Parathyroid adenoma (tissue), 2 donors: ENCODE data around the gene PCDH9.

Experiments
- H2AFZ ChIP-seq: fragments of 300-600 bp; sonication (generic); one replicate; pipeline ENCODE4 v1.7.0; 2017; ENCODE audit warnings: antibody characterized with exemption, mild to moderate bottlenecking
- H3K27ac ChIP-seq: fragments of 300-600 bp; sonication (generic); one replicate; pipeline ENCODE4 v1.7.0; 2017
- H3K27me3 ChIP-seq: fragments of 300-600 bp; sonication (generic); one replicate; pipeline ENCODE4 v1.7.0; 2017; ENCODE audit warnings: low read length; ENCODE audit not compliant: control insufficient read depth, insufficient read depth
- H3K36me3 ChIP-seq: fragments of 300-600 bp; sonication (generic); one replicate; pipeline ENCODE4 v1.7.0; 2017; ENCODE audit warnings: low read length; ENCODE audit not compliant: control insufficient read depth, insufficient read depth
- H3K4me1 ChIP-seq: fragments of 300-600 bp; sonication (generic); one replicate; pipeline ENCODE4 v1.7.0; 2017; ENCODE audit warnings: control low read depth
- H3K4me2 ChIP-seq: fragments of 300-600 bp; sonication (generic); one replicate; pipeline ENCODE4 v1.7.0; 2017; ENCODE audit warnings: low read length
- H3K4me3 ChIP-seq: fragments of 300-600 bp; sonication (generic); one replicate; pipeline ENCODE4 v1.7.0; 2017; ENCODE audit warnings: low read depth, low read length
- H3K79me2 ChIP-seq: fragments of 300-600 bp; sonication (generic); one replicate; pipeline ENCODE4 v1.7.0; 2017; ENCODE audit warnings: control low read depth
- H3K9ac ChIP-seq: fragments of 300-600 bp; sonication (generic); one replicate; pipeline ENCODE4 v1.7.0; 2017; ENCODE audit warnings: mild to moderate bottlenecking
- H3K9me3 ChIP-seq: fragments of 300-600 bp; sonication (generic); one replicate; pipeline ENCODE4 v1.7.0; 2017; ENCODE audit warnings: low read length; ENCODE audit not compliant: control insufficient read depth
- TF ChIP-seq, protein P1 (sequence below): fragments of 300-600 bp; sonication (generic); IDR thresholded peaks from one replicate; pipeline ENCODE4 v1.7.0; 2017; ENCODE audit warnings: antibody characterized with exemption, mild to moderate bottlenecking
- donor health status: primary hyperparathyroidism.

The PCDH9 gene

DNA sequence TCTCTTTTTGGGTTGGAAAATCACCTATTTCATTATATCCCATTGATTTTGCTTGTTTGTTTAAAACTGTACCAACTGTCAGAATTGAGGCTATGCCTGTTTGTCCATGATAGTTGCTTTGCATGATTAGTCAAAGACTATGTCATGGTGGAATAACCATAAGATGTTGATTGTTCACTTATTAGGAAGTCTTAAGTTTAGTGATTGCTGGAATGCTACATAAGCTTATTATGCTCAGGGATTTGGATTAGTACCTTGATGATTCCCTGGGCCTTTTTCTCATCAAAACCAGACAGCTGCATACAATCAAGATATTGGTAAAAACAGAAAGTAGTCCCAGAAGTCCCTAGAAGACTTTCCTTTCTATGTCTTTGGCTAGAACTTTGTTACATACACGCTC is 954.7 kb downstream of the PCDH9 start:
- Histone ChIP-seq H3K4me2 (no peak overlapping the region), H3K9me3 (no peaks in the 10 kb centered on the region), H3K36me3 (no peaks in the 10 kb centered on the region), H3K9ac (no peak overlapping the region), H3K4me1 (no peaks in the 10 kb centered on the region), H3K27ac (no peak overlapping the region), H3K27me3 (no peaks in the 10 kb centered on the region), H3K79me2 (no peaks in the 10 kb centered on the region), H2AFZ (no peak overlapping the region), H3K4me3 (no peak overlapping the region)
- TF ChIP-seq, protein P1, sequence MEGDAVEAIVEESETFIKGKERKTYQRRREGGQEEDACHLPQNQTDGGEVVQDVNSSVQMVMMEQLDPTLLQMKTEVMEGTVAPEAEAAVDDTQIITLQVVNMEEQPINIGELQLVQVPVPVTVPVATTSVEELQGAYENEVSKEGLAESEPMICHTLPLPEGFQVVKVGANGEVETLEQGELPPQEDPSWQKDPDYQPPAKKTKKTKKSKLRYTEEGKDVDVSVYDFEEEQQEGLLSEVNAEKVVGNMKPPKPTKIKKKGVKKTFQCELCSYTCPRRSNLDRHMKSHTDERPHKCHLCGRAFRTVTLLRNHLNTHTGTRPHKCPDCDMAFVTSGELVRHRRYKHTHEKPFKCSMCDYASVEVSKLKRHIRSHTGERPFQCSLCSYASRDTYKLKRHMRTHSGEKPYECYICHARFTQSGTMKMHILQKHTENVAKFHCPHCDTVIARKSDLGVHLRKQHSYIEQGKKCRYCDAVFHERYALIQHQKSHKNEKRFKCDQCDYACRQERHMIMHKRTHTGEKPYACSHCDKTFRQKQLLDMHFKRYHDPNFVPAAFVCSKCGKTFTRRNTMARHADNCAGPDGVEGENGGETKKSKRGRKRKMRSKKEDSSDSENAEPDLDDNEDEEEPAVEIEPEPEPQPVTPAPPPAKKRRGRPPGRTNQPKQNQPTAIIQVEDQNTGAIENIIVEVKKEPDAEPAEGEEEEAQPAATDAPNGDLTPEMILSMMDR = no peak

DNA sequence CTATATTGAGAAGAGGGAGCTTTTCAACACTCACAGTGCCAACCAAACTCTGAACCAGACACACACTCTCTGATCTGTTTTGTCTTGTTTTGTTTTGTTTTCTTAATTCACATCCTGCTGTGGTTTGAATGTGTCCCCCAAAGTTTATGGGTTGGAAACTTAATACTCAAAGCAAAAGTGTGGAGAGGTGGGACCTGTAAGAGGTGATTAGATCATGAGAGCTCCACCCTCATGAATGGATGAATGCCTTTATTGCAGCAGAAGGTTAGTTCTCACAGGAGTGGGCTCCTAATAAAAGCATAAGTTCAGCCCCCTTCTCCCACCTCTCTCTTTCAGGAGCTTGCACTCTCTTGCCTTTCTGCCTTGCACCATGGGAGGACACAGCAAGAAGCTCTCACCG is 957.1 kb downstream of the PCDH9 start:
- H2AFZ ChIP-seq = no peak overlapping the region
- H3K4me3 ChIP-seq = no peak overlapping the region
- no peaks in the 10 kb centered on the region for H3K79me2 ChIP-seq
- H3K9ac ChIP-seq = no peak overlapping the region
- no peak overlapping the region for H3K4me2 ChIP-seq
- no peaks in the 10 kb centered on the region for H3K9me3 ChIP-seq
- H3K36me3 ChIP-seq = no peaks in the 10 kb centered on the region
- no peaks in the 10 kb centered on the region for H3K27me3 ChIP-seq
- H3K27ac ChIP-seq = no peak overlapping the region
- H3K4me1 ChIP-seq = no peaks in the 10 kb centered on the region
- TF ChIP-seq, protein P1 = no peak

DNA sequence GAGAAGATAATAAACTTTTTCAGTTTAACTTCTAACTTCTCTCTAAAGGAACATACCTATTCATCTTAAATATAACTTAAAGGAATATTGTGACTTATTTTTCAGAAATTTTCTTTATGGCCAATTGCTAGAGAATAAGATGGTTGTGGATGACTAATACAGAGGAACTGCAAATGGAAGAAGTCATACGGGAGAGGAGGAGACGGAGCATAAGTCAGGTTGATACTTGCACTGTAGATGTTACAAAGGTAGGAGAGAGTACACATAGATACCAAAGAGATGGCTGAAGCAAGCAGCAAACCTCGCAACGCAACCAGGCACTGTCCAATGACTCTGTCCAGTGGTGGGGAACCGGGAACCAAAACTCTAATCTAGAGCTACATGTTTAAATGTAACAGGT is 963.4 kb downstream of the PCDH9 start:
- Histone ChIP-seq H3K4me3 (no peak overlapping the region), H3K4me2 (no peak overlapping the region), H3K36me3 (no peaks in the 10 kb centered on the region), H3K27me3 (no peaks in the 10 kb centered on the region), H3K9me3 (no peaks in the 10 kb centered on the region), H3K4me1 (no peaks in the 10 kb centered on the region), H3K27ac (no peak overlapping the region), H3K9ac (no peak overlapping the region), H3K79me2 (no peaks in the 10 kb centered on the region), H2AFZ (no peak overlapping the region)
- TF ChIP-seq, protein P1 = no peak

DNA sequence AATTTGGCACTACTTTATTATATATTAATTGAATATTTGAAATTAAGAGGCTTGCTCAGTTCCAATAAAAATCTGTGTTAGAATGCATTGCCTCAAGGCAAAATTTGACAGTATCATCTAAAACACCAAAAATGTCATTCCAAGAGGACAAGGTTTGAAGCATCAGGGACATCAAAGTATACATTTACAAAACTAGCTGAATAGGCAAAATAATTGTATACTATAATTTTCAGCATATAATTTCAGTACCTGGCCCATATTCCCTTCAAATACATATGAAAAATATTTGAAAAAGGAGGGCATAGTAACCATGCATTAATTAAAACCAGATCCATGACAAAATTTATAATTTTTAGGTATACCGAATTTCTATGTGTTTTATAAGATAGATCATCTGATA is 963.8 kb downstream of the PCDH9 start:
- H3K79me2 ChIP-seq = no peaks in the 10 kb centered on the region

DNA sequence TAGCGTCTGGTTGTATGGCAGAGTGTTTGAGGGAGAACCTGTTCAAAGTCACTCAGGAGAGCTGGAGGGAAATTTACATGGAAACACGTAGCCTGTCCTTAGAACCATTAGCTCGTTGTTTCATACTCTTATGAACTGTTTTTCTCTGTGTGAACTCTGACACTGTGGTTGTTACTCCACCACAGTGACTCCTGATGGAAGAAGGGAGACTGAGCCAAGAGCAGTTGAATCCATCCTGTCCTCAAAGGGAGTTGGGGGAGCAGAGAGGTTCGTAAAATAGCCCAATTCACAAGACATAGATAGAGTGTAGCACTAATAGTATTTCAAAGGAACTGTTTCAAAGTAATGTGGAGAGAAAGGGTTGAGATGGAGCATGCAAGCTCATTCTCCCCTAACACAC is 964.8 kb downstream of the PCDH9 start:
- no peak overlapping the region for H3K9ac ChIP-seq
- no peaks in the 10 kb centered on the region for H3K4me1 ChIP-seq
- no peaks in the 10 kb centered on the region for H3K79me2 ChIP-seq
- TF ChIP-seq, protein P1 = no peak
- no peaks in the 10 kb centered on the region for H3K36me3 ChIP-seq
- H3K27me3 ChIP-seq = no peaks in the 10 kb centered on the region
- H3K9me3 ChIP-seq = no peaks in the 10 kb centered on the region
- H3K4me2 ChIP-seq = no peak overlapping the region
- no peak overlapping the region for H3K27ac ChIP-seq
- no peak overlapping the region for H2AFZ ChIP-seq
- no peak overlapping the region for H3K4me3 ChIP-seq

More for the DNA sequence above, 963.8 kb downstream of the PCDH9 start:
- Histone ChIP-seq H3K4me2 (no peak overlapping the region), H3K4me1 (no peaks in the 10 kb centered on the region), H3K27ac (no peak overlapping the region), H3K9me3 (no peaks in the 10 kb centered on the region), H3K27me3 (no peaks in the 10 kb centered on the region), H2AFZ (no peak overlapping the region), H3K36me3 (no peaks in the 10 kb centered on the region), H3K4me3 (no peak overlapping the region), H3K9ac (no peak overlapping the region)
- TF ChIP-seq, protein P1 = no peak
